ENCODE data around the gene BBS9.
"Not testable (repeated sequence)": the region's sequence is repeated elsewhere in the genome, so short reads cannot be mapped to it uniquely, and the experiment has no call there.

The BBS9 gene

DNA sequence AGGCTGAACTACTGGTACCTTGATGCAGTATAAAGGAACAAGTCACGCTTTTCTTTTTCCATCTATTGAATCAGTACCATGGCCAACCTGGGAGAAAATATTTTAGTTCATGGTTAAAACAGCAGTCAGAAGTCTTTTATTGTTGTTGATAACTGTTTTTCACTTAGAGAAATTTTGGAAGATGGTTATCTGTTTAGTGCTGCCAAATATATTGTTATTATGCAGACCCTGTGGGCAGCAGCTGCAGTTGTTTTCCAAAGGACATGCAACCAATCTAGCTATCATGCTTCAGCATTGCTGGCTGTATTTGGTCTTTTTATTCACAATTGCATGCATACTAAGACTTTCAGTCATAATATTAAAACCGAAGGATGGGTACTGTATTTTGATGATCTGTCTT lies 169.5 kb downstream of the BBS9 start:
- no peak for DNase-seq

DNA sequence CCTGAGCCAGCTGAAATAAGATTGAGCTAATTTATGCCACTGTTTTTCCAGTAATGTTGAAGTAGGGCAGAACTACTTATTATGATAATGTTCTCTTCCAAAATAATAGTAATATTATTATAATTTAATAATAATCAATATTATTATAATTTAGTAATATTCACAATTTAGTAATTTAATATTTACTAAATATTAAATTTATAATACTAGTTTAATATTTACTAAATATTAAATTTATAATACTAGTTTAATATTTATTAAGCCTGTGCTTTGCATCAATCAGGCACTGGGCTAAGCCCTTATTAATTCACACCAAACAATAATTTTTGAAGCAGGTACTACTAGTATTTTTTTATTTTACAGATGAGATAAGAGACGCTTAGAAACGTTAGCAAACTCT lies 170.1 kb downstream of the BBS9 start:
- no peak for DNase-seq

DNA sequence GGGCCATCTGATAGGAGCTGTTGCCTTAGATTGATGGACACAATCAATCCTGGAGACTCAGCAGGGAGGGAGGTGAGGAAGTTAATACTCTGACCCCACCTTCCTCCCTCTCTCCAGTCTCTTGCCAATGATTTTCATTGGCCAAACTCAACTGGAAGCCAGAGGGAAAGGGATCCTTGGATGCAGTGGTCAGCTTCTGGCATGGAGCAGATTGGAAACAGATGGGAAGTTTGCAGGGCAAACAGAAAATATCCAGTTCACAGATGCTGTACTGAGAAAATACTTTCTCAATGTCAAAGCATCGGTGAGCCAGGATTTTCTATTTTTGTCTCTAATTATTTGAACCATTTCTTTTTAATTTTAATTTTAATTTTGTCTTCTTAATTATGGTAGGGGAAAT lies 170.8 kb downstream of the BBS9 start:
- DNase-seq, result no peak

DNA sequence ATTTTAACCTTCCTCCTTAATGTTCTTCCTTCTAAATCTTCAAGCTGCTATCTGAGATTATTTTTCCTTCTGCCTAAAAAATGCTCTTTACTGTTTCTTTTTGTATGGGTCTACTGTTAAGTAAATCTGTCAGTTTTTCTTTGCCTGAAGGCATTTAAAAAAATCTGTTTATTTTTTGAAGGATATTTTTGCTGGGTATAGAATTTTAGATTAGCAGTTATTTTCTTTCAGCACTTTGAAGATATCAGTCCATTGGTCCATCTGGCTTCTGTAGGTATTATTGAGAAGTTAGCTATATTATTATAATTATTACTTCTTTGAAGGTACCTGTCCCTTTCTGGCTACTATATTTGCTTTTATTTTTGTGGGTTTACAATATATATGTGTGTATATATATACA lies 171.4 kb downstream of the BBS9 start:
- DNase-seq, result no peak

DNA sequence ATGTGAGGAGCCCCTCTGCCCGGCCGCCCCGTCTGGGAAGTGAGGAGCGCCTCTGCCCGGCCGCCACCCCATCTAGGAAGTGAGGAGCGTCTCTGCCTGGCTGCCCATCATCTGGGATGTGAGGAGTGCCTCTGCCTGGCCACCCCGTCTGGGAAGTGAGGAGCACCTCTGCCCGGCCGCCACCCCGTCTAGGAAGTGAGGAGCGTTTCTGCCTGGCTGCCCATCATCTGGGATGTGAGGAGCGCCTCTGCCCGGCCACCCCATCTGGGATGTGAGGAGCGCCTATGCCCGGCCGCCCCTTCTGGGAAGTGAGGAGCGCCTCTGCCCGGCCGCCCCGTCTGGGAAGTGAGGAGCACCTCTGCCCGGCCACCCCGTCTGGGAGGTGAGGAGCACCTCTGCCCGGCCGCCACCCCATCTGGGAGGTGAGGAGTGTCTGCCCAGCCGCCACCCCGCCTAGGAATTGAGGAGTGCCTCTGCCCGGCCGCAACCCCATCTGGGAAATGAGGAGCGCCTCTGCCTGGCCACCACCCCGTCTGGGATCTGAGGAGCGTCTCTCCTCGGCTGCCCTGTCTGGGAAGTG lies 174.7 kb downstream of the BBS9 start:
- DNase-seq, result not testable (repeated sequence)

DNA sequence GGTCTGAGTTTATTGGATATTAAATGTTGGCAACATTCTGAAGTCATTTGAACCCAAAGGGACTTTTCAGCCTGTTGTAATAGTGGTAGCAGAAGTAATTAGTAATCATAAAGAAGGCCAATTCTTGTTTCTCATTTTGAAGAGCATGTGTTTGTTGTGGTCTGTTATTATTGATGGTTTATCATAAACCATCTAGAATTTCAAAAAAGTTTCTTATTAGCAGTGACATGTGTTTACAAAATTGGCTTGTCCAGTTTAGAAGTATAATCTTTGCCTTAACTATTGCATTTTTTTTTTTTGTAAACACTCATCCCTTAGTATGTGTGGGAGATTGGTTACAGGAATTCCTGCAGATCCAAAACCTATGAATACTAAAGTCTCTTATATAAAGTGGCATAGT lies 177.8 kb downstream of the BBS9 start:
- no peak for DNase-seq

DNA sequence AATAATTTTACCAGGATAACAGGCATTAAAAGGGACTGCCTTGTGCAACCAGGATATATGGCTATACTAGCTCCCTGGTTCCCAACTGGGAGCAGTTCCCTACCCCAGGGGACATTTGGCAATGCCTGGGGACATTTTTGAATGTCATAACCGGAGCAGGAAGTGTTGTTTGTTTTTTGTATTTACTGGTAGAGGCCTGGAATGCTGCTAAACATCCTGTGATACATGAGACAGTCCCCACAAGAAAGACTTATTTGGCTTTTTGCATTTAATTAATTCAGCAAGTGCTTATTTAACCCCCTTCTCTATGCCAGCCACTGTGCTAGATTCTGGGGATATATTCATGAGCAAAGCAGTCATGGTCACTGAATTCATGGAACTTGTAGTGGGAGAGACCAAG lies 181.2 kb downstream of the BBS9 start:
- no peak for DNase-seq

DNA sequence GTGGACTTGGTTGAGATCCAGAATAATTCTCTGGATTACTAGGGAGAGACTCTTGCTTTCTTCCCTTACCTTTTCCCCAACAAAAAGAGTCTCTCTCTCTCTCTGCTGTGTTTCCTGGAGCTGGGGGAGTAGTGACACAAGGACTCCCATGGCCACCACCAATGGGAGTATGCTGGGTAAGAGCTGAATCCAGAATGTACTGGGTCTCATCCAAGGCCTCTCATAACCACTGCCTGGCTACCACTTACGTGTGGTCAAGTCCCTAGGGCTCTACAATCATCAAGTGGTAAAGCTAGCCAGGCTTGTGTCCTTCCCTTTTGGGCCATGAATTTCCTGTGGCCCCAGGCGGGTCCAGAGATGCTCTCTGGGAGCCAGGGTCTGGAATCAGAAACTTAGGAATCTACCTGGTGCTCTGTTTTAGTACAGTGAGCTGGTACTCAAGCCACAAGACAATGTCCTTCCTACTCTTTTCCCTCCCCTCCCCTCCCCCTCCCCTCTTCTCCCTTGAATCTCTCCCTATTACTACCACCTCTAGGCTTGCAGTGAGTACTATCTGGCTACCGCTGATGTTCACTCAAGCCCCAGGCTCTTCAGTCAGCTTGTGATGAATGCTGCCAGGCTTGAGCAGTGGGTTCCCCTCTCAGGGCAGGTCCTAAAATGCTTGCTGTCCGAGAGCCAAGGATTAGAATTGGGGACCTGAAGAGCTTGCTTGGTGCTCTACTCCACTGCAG lies 196.6 kb downstream of the BBS9 start:
- DNase-seq, result no peak

DNA sequence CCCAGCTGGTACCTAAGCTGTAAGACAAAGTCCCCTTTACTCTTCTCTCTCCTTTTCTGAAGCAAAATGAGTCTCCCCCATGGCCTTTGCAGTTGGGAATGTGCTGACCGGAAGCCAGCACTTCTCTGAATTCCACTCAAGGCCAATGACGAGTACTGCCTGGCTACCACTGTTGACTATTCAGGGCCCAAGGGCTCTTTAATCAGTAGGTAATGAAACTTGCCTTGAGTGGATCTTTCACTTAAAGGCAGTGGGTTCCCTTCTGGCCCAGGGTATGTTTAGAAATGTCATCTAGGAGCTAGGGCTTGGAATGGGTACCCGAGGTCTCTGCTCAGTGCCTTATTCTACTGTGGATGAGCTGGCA lies 197.1 kb downstream of the BBS9 start:
- no peak for DNase-seq

DNA sequence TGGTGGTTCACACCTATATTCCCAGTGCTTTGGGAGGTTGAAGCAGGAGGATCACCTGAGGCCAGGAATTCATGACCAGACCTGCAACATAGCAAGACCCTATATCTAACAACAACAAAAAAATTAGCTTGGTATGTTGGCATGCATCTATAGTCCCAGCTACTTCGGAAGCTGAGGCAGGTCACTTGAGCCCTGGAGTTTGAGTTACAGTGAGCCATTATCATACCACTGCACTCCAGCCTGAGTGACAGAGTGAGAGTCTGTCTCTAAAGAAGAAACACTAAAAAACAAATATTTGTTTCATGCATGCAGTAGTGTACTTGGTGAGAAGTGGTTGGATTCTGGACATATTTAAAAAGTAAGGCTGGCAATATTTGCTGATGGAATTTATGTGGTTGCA lies 198.1 kb downstream of the BBS9 start:
- no peak for DNase-seq

DNA sequence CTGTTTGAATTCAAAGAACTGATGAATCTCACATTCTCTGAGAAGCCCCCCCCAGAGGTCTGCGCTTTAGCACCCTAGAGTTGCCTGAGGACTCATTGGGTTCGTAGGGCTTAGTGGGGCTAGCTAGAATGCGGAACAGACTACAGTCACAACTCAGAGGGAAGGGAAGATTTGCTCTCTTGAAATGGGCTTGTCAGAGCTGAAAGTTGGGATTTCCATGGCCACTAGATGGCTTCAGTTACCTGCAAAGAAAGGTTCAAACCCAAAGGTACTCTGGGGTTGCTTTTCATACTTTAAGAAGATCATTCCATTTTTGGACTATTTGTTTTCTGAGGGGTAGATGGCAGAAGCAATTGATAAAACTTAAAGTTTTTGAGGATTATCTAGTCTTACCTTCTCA lies 205.0 kb downstream of the BBS9 start:
- DNase-seq, result peak; percentile 2

DNA sequence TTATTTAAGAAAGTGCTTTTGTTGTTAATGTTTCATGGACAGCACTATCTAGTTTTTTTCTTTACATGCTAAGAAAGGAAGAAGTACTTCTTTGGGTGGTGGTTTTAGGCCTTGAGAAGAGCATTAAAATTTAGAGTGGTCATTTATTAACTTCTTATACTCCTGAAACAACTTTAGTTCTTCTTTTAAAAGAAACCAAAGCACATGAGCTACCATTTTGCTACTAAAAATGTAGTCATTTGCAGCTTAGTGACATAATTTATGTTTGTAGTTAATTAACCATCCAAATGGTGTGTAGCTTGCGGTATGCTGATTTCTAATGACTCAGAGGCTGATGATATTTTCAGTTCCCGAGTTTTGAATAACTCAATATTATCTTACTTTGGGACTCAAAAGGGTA lies 207.5 kb downstream of the BBS9 start:
- no peak for DNase-seq

DNA sequence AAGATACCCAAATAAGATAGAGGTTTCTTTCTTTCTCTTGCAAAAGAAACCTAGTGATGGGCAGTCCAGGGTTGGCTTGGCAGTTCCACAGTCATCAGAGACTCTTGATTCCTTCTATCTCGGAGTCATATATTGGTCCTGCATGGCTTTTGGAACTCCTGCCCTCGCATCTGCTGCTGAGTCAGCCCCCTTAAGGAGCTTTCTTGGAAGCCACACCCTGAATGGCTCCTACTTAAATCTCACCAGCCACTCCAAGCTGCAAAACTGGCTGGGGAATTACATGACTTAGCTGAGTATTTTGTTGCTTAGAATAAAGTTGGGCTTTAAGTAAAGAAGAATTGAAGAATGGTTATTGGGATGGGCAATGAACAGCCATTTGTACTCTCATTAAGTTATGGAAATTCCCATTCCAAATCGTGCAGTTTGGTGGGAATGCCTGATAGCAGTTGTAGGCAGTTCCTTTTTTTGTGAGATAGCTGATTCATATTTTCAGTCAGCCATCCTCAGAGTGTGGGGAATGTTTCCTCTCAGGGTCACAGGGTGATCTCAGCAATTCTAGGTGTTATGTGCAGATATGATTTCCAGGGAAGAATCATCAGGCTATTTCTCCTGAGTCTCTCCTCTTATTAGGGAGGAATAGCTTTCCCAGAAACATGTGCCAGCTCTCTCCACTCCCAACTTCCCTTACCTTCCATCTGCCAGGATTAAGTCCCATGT lies 209.9 kb downstream of the BBS9 start:
- no peak for DNase-seq

DNA sequence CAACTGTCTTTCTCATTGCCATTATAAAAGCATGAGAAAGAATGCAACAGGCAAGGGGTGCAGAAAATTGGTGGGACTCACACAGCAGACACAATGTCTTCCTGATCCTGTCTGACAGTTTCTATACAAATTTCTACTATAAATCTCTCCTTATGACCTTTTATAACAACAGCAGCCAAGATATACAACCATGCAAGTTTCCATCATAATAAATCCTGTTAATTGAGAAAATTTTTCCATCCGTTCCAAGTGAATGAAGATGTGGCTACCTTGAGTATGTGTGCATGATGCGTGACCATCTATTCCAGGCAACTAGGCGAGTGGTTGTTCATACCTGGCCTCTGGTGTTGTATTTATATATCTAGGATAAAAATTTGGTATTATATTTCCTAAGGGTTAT lies 216.7 kb downstream of the BBS9 start:
- DNase-seq, result no peak

DNA sequence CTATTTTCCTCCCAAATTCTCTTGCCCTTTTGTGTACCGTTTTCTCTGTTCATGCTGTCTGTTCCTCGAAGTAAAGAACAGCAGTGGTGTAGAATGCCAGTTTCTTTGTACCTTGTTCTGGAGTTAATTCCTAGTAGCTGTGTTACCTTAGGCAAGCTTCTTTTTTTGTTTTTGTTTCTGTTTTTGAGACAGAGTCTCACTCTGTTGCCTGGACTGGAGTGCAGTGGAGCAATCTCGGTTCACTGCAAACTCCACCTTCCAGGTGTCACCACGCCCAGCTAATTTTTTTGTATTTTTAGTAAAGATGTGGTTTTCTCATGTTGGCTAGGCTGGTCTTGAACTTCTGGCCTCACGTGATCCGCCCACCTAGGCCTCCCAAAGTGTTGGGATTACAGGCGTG lies 221.2 kb downstream of the BBS9 start:
- DNase-seq, result no peak

DNA sequence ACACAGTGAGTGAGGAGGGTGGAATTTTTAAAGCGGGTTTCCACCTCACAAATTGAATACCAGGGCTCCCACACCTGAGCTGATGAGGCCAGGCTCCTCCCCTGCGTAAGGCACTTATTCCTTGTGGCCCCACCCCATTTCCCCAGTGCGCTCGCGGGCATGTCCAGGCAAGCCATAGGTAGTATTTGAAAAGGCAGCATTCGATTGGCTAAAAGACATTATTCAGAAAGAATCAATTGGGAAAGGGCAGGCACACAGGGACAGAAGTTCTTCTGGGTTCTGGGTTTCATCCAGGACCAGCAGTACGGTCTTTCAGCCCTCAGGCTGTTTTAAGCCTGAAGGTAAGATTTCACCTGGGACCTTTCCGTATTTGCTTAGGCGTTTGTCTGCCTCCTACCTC lies 222.3 kb downstream of the BBS9 start:
- no peak for DNase-seq

DNA sequence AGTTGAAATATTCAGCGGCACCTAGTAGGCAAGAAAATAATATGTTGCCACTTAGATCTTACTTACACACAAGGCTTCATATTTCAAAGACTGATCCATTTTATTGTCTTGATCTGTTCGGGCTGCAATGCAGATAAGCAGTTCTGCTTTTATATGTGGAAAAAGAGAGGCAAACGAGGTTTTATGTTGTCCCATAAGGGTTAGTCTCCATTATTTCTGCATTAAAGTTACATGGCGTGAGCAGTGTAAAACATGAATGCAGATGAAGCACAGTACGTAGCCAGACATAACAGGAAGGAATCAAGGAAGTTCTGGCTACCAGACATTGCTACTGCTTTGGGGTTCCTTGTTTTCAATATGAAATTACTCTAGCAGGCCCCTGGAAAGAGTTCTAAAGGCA lies 224.8 kb downstream of the BBS9 start:
- no peak for DNase-seq

DNA sequence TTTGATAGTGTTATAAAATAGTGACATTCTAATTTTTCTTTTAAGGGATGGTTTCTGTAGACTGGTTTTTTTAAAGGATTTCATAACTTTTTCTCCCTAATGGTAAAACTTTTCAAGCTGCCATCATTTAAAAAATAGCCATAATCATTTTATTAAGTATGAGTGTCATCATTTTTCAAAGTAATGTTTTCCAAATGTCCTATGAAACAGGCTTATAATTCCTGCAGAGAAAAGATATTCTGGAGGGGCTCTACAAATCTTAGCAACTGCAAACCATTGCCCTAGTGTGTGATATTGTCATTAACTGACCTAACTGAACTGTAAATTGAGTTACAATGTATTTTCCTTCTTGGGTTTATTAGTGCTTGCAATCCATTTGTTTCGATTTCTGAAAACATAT lies 226.0 kb downstream of the BBS9 start:
- DNase-seq, result no peak

DNA sequence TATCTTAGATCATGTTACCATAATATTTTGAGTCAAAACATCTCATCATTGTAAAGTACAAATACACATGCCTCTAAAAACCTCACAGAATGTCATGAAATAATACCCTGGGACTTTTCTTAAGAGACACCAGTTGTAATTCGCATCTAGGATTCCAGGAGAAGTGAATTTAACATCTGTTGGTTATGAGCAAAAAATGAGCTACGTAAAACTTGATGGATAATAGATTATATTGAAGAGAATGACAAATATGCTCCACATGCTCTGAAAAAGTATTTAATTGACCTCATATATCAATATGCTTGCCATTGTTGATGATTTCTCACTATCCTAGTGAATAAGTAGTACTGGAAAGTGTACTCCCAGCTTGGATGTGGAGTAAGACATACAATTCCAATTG lies 227.0 kb downstream of the BBS9 start:
- DNase-seq, result no peak

DNA sequence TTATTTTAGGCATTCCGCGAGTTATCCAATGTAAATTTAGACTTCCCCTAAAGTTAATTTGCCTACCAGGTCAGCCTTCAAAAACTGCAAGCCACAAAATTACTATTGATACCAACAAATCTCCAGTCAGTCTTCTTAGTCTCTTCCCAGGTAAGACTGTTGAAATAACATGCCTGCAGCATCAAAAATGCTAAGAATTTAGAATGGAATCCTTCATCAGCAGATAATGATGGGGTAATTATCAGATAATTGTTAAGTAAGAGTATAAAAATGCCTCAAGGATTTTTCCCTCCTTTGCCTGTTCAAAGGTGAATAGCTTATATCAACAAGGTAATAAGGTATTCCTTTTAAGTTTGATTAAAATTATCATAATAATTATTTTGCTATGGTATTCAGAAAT lies 228.5 kb downstream of the BBS9 start:
- no peak for DNase-seq

DNA sequence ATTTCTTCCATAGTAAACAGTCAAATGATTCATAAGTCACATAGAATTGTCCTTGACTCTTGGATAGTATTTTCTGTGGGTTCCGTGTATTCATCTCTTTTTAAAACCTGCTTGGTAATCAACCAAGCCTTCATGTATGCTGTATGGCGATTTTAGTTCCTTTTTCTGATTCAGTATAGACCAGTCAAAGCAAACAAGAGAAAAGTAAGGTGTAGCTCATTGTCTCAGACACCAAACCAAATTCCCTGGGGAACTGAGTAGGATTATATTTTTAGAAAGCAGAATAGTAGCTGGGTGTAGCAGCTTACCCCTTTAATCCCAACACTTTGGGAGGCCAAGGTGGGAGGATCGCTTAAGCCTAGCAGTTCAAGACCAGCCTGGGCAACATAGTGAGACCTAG lies 240.5 kb downstream of the BBS9 start:
- no peak for DNase-seq

DNA sequence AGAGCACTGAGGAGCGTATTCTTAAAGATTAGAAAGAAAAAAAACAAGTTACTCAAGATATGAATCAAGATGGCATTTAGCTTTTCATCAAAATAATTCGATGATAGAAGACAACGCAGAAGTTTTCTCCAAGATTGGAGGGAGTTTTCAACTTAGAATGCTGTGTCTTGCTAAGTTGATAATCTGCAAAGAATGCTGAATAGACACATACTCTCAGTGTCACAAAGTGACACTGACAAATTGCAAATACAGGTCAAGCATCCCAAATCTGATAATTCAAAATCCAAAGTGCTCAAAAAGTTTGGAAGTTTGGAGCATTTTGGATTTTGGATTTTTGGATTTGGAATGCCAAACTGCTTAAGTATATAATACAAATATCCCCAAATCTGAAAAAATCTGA lies 243.8 kb downstream of the BBS9 start:
- no peak for DNase-seq

DNA sequence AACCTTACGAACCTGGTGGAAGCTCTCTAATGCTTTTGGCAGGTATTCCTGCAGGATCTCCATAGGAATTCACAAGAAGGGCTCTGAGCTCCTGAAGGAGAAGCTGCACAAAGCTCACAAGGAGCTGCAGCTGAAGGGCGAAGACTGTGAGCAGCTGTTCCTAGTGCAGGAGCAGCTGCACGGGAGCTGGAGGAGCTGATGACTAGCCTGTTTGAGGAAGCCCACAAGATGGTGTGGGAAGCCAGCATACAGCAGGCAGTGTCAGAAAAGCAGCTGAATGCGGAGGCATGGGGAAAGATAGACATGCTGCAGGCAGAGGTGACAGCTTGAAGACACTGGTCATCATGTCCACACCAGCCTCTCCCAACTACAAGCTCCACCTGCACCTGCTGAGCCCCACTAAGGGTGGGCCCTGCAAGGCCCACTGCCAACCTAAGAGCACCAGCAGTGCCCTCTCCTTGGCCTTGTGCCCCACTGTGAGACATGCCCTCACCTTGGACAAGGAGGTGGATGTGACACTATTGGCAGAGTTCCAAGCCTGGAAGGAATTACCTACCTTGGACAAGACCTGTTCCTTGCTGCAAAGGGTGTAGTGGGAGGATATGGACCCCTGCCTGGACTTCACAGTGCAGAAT lies 250.6 kb downstream of the BBS9 start:
- no peak for DNase-seq

DNA sequence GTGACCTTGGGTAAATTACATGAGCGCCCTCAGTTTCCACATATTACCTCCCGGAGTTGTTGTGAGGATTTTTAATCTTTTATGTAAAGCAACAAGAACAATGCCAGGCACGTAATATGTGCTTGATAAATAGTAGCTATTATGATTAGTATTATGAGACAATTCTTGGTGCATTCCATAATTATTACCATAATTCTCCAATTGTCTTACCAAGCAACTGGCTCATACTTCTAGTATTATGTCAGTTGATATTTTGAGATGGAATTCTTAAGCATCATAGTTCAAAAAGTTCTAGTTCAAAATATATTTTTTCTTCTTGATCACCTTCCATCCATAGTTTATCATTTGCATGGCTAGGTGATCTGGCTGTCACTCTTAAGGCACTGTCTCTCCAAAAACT lies 259.0 kb downstream of the BBS9 start:
- no peak for DNase-seq

Data from activated CD4-positive, alpha-beta T cell treated with anti-CD3 and anti-CD28 coated beads, Interleukin-10, Interleukin-2, amounts not matched to agents 100 ng/mL and 50 ng/mL, durations not matched to agents 16 hours and 8 hours (primary cell).